ENCODE results near the gene VPS51. TPM values are rescaled to one million over a fixed set of nuclear protein-coding genes. Genes with fewer than 3 reads are reported as not detected.

VPS51 gene
- total and polyA plus RNA-seq, 9 of the 15 experiments (the other 6 are each of a cell fraction or from before 2014, with no cell fraction given), result 1.8 to 143 (median 46.8) TPM

- TF ChIP-seq ZBTB9 (CRISPR knock-in tag; IDR thresholded peaks at IDR 0.05), result no peak; the same call in 1 of the 2 replicates
- TF ChIP-seq TEAD2 (tag; IDR thresholded peaks at IDR 0.05), result no peak
- TF ChIP-seq NCOA6 (IDR thresholded peaks at IDR 0.05), result no peak
- no peak for TF ChIP-seq SREBF2 (CRISPR knock-in tag; IDR thresholded peaks at IDR 0.05)
- TF ChIP-seq ETV6 (IDR thresholded peaks at IDR 0.05; ENCODE audit: borderline replicate concordance in 1 of 2, low read depth in 2 of 2, low read length in 1 of 2), result no peak
- TF ChIP-seq ETV6 (CRISPR knock-in tag; IDR thresholded peaks at IDR 0.05; ENCODE audit: borderline replicate concordance), result no peak
- no peak for TF ChIP-seq ZNF655 (CRISPR knock-in tag; IDR thresholded peaks at IDR 0.05)
- no peak for TF ChIP-seq MYBL2 (IDR thresholded peaks at IDR 0.05; ENCODE audit: low read depth)
- no peak for TF ChIP-seq MYBL2 (CRISPR knock-in tag; IDR thresholded peaks at IDR 0.05; ENCODE audit: borderline replicate concordance)
- peak; percentile 97 for TF ChIP-seq ZFX (CRISPR knock-in tag; IDR thresholded peaks at IDR 0.05)
- no peak for TF ChIP-seq NR2F6 (CRISPR knock-in tag; IDR thresholded peaks at IDR 0.05)
- TF ChIP-seq MECOM (CRISPR knock-in tag; IDR thresholded peaks at IDR 0.05), result no peak
- peak; percentile 83 for TF ChIP-seq LARP7 (IDR thresholded peaks at IDR 0.05)
- TF ChIP-seq PTTG1 (tag; IDR thresholded peaks at IDR 0.05; ENCODE audit: low read depth), result no peak
- TF ChIP-seq GABPA (tag; conservative IDR thresholded peaks at IDR 0.05; ENCODE audit: low read depth), result no peak; the same call in 1 of the 2 replicates
- no peak for TF ChIP-seq ZNF445 (CRISPR knock-in tag; IDR thresholded peaks at IDR 0.05; ENCODE audit: low read depth)
- TF ChIP-seq RAD51 (IDR thresholded peaks at IDR 0.05; ENCODE audit: borderline replicate concordance, low read depth), result no peak; the same call in 1 of the 2 replicates
- TF ChIP-seq SP1 (CRISPR knock-in tag; IDR thresholded peaks at IDR 0.05), result peak; percentile 98
- TF ChIP-seq RBM34 (IDR thresholded peaks at IDR 0.05; ENCODE audit: borderline replicate concordance, insufficient read depth, low read length), result no peak
- TF ChIP-seq NEUROD1 (IDR thresholded peaks at IDR 0.05; ENCODE audit: borderline replicate concordance, low read depth, low read length, partially characterized antibody), result peak; percentile 52
- TF ChIP-seq ZHX1 (conservative IDR thresholded peaks at IDR 0.05; ENCODE audit: low read length), result no peak
- TF ChIP-seq CTBP1 (IDR thresholded peaks at IDR 0.05; ENCODE audit: borderline replicate concordance), result peak; percentile 80
- TF ChIP-seq ZSCAN32 (CRISPR knock-in tag; IDR thresholded peaks at IDR 0.05), result no peak
- 0 out of 2 replicates have a peak, but pooled peaks have one; percentile 20 for TF ChIP-seq MAFK (IDR thresholded peaks at IDR 0.05; ENCODE audit: low read length)
- TF ChIP-seq ZC3H8 (IDR thresholded peaks at IDR 0.05), result no peak
These were observed 26.1 kb downstream of the VPS51 start, which contains the start of the genes FAU and MRPL49 (continued) for GRCh38 chr11:65121865-65122696.

Measured in K562 (cell line).